ENCODE results near the gene TMEM178B.

Gene TMEM178B

DNA sequence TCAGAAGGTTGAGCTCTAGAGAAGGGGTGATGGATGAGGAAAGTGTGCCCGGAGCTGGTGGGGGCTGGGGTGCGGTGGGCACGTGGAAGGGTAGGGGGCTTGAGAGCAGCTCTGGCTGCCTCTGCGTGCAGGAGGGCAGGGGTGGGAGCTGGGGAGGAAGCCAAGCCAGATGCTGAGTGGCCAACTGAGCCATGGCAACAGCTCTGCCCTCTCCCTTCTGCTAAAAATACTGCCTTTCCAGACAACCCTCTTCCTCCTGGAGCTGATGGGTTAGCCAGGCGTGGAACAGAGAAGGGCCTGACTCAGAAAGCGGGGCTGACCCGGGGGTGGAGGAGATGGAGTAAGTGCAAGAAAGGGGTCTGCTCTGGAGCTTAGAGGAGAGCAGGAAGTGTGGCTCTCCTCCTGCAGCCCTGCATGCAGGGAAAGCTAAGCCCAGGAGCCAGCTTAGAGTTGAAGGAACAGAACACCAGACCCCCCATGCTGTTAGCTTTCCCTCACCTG, 362.8 kb downstream of the TMEM178B start:
- no peak for DNase-seq

DNA sequence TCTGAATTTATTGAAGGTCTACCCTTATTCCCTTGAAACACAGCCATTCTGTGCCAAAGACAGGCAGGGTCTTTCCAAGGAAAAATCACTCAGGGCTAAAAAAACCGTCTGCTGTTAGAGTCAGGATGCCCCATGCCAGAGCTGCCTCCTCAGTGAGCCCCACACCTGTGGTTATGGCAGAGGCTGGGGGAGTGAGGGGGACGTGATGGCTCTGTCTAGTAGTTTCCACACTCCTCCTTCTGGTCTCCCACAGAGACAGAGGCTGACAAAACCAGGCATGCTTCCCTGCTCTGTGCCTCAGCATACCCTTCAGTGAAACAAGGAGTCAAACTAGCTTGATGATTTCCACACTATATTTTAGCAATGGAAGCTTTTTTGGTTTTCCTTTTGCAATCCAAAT, 365.3 kb downstream of the TMEM178B start:
- no peak for DNase-seq

DNA sequence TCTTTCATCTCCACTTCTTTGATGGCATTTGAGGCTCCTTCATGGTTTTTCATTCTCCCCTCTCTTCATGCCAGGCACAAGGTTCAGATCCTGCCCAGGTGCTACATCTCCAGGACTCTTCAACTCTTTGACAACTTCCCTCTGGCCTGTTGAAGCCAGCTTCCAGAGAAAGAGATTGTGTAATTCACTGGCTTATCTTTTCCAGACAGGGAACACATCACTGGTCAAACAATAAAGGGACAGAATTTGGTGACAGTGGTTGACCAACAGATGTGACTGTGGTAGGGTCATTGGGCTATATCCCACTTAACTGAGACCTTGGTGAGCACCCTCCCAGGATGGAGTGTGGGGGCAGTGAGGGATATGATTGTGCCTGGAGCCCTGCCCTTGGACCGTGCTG, 365.9 kb downstream of the TMEM178B start:
- DNase-seq = no peak

DNA sequence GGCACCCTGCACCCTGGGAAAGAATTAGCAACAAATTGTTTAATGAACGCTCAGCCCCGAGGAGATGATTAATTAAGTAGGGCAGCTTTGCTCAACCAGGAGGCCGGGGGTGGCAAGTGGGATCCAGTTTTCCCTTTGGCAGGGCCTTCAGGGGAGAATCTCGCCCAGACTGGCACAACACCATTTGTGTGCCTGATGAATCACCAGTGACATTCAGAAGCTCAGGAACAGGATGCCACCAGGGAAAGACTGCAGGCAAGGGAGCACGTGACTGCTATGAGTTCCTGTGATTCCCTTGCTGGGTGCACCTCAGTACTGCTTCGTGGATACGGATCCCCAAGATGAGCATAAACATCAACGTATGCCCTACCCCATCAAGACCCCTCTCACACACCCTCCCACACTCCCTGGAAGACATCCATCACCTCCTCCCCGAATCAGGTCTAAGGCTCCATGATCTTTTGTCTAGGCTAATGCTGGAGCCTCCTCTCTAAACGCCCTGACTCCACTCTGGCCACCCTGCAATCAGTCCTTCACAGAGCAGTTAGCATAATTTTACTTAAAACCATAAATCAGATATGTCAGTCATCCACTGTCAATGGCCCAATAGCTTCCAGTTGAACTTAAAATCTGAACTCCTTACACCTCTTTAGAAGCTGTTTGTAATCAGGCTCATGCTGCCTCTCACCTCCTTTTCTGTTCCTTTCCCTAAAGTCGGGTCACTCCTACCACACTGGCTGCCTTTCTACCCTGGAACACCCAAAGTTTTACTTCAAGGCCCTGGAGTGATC, 368.2 kb downstream of the TMEM178B start:
- no peak for DNase-seq

DNA sequence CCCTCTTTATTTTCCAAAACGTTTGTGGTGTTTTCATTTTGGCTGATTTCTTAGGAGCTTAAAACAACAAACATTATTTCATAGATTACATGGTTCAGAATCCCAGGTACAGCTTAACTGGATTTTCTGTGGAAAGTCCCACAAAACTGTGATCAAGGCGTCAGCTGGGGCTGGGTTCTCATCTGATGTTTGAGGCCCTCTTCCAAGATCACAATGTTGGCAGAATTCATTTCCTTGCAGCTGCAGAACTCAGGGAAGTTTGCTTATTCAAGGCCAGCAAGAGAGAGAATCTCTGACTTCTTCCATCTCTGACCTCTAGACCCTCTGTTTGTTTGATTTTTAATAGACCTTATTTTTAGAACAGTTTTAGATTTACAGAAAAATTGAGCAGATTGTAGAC, 368.9 kb downstream of the TMEM178B start:
- DNase-seq = no peak

DNA sequence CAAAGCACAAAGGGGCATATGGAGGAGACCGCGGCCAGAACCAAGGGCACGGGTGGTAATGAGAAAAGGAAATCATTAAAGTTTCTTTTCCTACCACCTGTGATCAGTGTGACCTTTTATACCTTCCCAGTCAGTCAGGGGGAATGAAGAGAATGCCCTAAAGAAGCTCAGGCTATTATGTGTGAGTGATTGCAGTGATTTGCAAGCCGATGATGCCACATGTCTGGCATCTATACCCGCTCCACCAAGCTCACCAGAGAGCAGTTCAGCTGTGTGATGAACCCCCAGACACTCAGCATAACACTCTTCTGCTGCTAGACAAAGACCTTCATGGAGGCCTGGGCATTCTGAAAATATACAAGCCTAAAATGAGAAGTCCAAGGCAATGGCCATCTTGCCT, 371.1 kb downstream of the TMEM178B start:
- no peak for DNase-seq

DNA sequence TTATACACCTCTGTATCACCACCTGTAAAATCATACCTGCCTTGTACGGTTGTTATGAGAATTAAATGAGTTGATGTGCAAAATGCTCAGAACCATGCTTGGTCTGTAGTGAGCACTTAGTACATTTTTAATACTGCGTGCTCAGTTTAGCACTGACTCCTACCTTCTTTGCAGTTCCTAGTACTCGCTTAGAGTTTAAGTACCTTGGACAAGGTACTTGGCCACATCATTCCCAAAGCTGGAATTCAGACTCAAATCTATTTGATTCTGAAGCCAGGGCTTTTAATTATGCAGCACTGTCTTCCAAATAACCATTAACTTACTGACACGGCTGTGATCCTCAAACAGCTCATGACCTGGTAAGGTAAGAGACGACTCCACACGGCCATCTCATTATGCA, 377.4 kb downstream of the TMEM178B start:
- no peak for DNase-seq

DNA sequence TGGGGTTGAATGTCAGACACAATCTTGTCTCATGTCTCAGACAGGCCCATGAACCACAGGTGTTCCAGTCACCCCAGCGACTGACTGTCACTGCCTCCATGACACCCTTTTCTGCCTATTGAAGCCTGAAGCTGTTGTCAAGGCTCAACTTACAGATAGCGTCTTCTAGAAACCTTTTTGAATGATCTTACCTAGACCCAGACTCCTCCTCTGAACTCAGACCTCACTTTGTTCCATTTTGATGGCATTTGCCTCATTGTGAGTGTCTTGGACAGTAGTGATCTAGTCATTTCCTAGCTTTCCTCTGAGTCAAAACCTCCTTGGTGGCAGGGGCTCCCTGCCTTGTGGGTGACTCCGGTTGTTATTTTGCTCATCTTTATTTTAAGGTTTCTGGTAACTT, 379.0 kb downstream of the TMEM178B start:
- DNase-seq = no peak

DNA sequence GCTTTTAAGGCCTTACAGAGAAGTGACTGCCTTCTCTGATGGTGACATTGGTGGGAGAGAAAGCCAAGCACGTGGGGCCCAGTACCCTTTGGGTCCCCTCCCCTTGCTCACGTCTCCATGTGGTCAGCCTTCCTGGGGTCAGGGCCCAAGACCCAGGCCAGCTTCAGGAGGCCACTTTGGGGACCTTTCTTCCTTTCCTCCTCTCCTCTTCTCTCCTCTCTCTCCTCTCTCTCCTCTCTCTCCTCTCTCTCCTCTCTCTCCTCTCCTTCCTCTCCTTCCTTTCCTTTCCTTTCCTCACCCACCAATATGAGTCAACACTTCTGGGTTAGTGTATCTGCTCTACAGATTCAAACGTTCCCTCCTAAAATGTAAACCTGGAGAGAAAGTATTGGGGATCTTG, 380.5 kb downstream of the TMEM178B start:
- DNase-seq = no peak

DNA sequence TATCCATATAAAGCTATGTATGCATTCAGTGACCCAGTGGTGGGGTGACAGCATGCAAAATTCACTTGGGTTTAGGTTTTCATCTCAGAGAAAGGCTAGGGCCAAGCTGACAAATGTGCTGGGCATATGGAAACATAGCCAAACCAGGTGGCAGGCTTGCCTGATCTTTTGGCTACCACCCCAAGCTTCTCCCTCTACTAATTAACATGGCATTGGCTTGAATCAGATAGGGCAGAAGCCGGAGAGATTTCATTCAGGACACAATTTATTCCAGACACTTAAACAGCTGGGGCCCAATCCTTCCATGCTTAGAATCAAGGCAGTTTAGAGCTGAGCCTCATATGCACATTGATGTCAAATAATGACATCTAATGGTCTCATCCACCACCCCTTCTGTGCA, 381.9 kb downstream of the TMEM178B start:
- peak; percentile 30 to 69 for DNase-seq

DNA sequence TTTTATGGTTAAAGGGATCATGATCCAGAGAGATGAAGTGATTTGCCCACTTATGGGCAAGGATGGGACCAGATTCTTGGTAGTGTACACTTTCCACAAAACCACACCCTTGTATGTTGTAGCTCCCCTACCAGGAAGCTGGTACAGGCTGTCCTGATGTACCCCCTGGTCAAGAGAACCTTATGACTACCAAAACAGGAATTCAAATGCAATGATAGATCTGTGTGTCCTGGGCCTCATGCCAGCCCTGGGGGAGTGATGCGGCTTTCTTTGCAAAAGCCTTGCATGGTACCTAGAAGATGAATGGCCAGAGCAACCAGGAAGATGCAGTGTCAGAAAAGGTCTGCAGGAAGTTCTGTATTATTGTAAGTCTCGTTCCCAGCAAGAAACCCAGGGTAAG, 382.4 kb downstream of the TMEM178B start:
- no peak for DNase-seq

DNA sequence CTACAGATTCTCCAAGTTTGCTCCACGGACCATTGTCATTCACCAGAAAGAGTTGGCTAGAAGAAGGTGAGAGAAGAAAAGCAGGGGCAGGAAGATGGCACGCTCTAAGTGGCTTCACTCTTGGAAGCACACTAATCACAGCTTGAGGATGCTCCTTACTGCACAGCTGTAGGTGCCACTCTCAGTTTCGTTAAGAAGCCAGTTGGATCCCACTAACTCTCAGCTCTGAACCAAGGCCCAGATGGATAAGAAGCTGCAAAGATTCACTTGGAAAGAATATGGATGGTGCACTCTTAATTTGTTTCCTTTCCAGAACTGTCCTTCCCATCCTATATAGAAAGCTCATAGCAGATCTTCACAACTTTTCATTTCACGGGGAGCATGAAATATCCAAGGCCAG, 382.8 kb downstream of the TMEM178B start:
- no peak for DNase-seq

DNA sequence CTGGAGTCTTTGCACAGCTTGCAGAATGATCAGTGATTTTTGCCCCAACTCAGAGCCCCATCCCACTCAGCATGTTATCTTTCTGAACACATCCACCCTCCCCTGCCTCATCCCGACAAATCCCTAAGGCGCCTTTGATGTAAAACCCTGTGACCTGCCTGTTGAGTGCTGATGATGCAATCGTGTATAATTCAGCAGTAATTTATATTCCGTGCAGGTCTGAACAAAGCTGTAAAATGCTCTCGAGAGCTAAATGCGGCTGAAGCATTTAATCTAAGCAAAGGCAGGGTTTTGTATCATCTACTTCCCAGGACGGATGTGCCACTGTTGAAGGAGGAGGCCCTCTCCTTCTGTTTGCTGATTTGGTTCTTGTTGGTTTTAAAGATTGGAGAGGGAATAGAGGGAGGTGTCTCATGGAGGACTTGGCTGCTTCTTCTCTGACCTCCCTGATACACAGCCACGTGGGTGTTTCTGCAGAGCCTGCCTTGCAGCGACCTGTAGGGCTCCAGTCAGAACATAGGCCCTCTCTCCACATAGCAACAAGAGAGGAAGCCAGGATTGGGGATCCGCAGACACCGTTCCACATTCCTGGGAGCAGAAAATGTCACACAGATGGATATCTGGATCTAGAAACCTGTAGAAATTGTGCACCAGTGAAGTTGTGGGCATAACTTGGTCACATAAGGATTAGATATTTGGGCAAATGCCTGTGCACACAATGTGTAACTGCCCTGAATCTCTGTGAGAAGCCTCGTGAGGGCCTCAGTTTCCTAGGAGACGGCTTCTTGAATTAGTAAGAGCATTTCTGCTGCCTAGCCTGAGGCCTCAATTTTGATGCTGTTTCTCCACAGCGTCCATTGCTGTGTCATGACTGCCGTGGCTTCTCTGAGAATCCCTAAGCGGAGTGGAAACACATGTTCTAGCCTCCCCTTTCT, 387.2 kb downstream of the TMEM178B start:
- DNase-seq = peak; percentile 28 to 49

DNA sequence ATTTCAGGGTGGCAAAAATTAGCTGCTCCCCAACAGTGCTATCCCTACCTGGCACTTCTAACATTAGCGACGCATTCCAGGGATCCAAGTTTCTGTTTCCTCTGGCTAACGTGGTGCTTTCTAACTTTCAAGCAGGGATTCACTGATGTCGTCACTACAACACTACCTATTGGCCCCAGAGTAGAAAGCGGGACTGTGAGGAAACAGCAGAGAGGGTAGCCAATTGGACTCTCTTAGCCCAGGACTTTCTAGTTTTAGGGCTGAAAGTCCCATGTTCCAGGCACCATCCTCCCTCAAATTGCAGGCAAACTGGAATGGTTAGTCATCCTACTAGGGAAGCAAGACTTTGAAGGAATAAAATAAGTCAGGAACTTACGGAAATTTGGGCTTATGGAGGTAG, 388.1 kb downstream of the TMEM178B start:
- DNase-seq = no peak

DNA sequence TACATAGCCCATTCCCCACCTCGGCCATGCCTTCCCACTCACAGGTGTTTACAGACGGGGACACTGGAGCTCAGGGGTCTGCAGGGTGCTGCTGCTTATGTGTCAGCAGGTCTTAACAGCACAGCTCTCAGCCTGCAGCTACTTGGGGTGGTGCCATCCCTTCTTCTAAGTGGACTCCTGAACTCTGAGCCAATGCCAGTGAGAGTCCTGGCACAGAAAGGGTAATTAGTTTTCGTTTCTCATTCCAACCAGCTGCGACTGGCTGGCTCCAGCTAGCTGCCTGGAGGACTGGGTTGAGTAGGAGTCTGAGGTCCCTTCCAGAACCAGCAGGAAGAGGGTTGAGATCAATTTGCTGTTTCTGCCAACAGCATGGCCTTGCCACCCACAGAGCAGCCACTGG, 389.1 kb downstream of the TMEM178B start:
- DNase-seq = no peak

DNA sequence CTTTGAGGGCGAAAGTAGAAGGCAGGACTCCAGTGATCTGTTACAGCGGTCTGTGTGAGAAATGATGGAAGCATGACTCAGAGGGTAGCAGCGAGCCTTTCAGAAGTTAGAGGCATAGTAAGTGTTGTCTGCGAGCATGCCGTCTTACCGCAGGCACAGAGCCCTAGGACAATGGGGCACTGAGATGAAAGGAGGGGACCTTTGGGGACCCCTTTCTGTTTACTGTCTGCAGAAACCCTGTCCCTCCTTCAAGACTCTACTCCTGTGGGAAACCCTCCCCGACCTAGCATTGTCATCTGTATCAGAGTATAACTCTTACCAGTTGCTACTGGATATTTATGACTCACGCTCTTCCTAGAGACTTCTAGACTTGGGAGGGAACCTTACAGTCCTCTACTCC, 390.1 kb downstream of the TMEM178B start:
- no peak for DNase-seq

DNA sequence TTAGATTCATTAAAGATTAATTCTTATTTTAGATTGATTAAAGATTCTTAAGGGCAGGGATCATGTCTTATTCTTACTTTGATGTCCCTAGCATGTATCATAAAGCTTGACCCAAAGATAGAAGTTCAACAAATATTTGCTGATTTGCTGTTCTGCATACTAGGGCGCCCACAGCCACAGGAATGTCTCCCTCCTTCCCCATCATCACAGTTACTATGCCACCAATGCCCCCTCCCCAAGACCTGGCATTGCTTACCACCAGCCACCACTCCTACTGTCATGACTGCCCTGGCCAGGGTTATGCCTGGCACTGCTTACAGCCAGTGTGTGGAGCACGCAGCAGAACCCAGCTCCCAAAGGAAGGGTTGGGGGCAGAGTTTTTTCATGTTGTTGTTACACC, 390.7 kb downstream of the TMEM178B start:
- no peak for DNase-seq

DNA sequence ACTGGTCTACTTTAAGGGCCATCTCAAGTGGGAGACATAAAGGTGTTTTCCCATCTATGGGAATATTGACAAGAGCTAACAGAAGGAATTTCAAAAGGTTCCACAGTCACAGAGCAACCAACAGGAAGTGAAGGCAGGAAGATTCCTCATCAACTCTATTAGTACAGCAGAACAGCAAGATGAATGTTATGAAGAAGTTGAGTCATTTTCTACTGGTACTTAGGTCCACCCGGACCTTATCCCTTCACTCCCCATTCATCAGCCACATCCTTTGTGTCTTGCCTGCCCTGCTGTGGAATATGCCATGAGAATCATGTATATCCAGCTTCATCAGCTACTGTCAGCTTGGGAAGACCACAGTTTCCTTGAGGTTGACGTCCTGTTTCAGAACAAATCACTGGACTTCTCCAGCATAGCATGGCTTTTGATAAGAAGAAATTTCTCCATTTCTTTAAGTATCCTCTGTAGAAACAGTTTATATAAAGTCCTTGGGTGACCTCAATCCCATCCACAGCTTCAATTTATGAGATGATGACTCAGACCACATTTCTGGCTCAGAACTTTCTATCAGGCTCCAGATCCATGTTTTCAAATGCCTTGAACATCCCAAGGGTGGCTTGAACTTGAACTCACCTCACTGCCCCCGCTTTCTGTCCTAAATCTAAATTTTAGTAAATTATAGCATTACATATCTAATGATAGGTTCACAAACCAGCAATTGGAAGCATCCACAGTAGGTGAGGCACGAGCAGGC, 392.5 kb downstream of the TMEM178B start:
- no peak for DNase-seq

DNA sequence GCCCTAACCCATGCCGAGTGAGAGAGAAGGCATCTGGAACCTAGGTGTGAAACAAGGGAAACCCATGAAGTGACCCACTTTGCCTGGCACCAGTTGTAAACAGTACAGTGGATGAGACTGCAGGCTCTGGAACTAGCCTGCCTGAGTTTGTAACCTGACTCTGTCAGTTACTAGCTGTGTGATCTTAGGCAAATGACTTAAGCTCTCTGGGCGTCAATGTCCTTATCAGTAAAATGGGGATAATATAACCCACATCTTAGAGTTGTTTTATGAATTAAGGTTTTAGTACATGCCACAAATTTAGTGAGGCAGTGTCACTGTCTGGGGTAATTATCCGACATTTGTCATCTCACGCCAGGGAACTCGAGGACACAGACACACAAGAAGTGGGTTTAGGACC, 394.5 kb downstream of the TMEM178B start:
- peak in 1 of 2 experiments; percentile 62 for DNase-seq

DNA sequence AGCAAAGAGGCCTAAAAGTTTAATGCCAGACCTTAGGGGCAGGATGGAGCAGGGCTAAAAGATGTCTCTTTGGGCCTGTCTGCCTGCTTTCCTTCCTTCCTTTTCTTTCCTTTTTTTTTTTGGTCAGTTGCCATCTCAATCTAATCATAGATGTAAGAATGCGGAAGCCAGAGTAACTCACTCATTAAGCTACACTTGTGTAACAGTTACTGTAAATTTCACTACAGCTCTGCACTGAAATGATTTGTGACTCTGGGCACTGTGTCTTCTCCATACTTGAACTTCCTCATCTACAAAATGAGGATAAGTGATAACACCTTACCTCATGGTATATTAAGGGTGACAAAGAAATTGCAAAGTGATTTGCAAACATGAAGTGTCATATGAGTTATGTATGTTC, 401.8 kb downstream of the TMEM178B start:
- DNase-seq = no peak

DNA sequence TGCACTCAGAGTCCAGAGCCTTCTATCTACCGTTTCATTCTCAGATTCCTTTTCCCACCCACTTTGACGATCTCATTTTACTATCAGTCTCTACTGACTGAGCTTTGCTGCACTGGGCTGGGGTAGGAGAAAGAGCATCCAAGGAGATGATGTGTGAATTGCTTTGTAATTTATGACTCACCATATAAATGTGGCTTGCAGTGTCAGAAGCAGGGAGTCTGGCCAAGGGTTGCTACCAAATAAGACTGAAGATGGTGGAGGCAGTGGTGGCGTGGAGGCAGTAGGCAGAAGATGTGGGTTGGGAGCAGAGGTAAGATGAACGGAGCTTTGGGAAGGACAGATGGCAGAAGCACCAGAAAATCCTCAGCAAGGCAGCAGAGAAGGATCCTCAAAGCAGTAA, 404.0 kb downstream of the TMEM178B start:
- DNase-seq = no peak

DNA sequence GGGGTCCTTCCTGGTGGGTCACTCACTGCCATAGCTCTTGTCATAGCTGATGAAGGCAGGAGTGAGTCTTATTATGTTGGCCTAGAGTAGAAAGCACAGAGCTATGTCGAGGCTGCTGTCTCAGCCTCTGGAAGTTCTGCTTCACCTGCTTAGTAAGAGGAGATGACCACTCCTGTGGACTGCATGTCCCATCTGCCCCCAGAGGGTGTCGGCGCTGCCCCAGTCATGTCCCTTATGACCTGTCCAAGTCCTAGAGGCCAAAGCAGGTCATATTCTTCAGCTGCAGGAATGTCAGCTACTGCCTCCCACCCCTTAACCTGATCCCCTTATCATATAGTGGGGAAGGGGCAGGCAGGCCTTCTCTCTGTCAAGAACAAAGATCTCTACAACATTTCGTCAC, 405.0 kb downstream of the TMEM178B start:
- DNase-seq = no peak

DNA sequence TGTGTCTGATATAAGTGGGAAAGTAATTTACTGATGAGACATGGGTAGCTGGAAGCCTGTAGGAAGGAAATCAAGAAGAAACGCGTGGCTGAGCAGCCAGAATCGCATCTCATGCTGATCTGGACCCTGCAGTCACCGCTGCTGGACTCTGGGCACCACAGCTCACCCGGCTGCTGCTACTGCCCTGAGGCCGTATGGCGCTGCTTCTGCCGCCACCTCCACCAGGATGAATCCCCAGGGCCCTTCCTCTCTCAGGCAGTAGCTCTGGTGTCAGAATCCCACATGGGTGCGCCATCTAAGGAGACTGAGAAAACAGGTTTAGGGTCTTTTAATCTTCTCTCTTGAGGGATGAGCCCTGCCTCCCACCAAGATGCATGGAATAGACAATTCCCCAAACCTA, 407.1 kb downstream of the TMEM178B start:
- peak in 1 of 2 experiments; percentile 9 for DNase-seq
